Measurements from ENCODE around the gene CLNK.

CLNK gene

DNA sequence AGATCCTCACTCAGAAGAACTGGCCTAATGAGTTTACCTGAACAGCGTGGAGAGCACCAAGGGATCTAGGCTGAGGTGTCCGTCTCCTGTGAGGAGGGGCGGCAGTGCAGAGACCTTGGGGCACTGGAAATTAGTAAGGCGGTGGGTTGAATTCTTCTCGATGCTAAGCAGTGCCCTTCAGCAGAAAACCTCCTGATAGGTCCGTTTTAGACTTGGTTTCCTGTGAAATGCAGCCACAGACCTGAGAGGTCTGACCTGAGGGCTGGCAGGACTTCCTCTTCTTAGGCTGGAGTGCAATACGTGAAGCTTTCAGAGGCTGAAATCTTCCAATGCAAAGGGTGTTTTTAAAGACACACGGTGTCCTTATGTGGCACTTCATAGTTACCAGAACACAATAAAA is at the start of gene CLNK:
Gene CLNK, minus strand, starts transcription at position 138 of the 400 bp plus-strand sequence. CDS start 16,899 bp downstream, outside the sequence.
- peak; percentile 30 for DNase-seq

DNA sequence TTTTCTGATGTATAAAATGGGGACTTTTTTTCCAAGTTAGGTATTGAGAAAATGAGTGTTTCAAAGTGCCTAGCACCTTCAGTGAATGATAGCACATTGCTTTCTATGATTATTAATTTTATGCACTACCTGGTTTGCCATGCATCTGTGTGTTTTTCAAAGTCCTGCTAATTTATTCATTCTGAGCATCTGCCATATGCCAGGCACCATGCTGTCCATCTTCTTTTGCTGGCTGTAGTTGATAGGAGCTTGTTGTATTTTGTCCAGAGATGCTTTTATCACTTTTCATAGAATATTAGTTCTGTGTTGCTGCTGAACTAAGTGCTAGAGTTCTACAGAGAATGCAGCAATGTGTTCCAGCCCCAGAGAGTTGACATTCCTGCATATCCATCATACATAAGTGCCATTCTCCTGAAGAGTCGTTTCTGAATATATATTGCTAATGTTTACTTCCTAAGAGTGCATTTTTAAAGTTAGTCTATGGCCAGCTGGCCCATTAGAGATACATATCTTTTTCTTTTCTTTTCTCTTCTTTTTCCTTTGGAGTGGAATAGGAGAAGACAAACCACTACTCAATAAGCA is 49.0 kb upstream of the CLNK start:
- DNase-seq: no peak

DNA sequence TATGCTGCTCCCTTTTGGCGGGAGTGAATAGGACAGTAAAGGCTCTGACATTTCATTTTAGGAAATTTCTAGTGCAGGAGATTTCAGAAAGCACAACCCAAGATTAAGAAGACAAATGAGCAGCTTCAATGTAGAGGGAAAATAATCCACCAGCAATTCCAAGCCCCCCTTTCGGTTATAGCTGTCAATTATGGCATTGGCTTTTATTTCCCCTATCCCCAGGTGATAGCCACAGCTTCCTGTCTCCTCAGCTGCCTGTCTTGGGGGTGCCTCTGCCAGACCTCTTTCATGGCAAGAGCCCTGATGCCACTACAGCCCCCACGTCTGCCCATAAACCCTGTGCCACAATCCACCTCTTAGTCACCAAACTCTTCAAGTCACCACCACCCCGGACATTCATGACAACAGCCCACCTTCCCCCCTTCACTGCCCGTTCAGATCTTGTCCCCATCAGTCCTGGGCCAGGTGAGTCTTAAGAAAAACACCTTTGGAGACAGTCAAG is 48.4 kb upstream of the CLNK start:
- no peak for DNase-seq

DNA sequence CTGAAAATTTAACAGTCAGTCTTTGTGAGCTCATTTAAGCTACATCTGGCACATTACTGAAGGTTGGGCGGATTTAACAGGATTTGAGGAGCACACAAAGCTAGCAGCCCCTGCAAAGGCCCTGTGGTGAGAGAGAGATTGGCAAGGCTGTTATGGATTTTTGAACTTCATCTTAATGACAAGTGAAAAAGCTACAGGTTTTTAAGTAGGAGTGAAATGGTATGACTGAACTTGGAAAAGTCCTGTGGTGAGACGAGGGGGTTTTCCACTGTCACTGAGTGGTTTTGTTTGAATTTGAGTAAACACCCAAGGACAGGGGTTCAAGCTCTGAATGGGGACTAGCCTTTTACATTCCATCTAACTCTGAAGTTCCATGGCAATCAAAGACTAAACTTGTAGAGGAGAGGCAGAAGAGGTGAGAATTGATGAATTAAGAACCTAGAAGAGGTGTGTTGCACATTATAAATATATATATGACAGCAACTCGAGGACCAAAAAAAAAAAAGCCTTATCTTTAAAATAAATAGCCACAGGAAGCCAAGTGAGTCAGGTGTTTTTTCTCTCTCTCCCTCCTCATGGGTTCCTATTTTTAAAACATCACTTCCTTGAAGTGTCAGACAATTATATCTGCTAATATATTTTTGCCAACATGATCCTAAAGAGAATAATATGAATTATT is 47.8 kb upstream of the CLNK start:
- no peak for DNase-seq

GRCh38 chr4:10731690-10732089 is 47.1 kb upstream of the CLNK start:
- no peak for DNase-seq

GRCh38 chr4:10731162-10731561 is 46.6 kb upstream of the CLNK start:
- DNase-seq: no peak

GRCh38 chr4:10730590-10730989 is 46.0 kb upstream of the CLNK start:
- DNase-seq: no peak

GRCh38 chr4:10730019-10730418 is 45.5 kb upstream of the CLNK start:
- no peak for DNase-seq

DNA sequence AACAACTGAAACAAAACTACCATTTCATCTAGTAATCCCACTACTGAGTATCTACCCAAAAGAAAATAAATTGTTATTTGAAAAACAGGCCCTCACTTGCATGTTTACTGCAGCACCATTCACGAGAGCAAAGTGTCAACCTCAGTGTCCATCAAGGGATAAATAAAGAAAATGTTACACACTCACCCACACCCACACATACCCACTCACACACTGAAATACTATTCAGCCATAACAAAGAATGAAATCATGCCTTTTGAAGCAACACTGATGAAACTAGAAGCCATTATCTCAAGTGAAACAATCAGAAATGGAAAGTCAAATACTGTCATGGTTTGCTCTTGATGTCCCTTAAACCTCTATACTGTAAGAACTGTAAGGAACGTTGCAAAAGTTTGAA is 44.8 kb upstream of the CLNK start:
- no peak for DNase-seq

DNA sequence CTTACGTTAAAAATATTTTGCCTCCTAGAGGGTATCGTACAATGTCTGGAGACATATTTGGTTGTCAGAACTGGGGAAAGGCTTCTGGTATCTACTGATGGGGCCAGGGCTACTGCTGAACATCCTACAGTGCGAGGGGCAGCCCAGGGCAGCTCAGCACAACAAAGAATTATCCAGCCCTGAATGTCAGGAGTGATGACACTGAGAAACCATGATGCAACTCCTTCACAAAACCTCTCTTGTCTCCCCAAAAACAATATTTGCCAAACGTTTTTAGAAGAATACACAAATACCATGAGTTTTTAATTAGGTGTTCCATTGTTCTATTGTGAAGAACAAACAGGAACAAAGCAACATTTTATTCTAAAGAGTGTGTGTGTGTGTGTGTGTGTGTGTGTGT is 43.4 kb upstream of the CLNK start:
- DNase-seq: no peak

- DNase-seq: no peak
Observed at GRCh38 chr4:10727140-10727880, 42.7 kb upstream of the CLNK start.

GRCh38 chr4:10722957-10723356 is 38.4 kb upstream of the CLNK start:
- DNase-seq: no peak

DNA sequence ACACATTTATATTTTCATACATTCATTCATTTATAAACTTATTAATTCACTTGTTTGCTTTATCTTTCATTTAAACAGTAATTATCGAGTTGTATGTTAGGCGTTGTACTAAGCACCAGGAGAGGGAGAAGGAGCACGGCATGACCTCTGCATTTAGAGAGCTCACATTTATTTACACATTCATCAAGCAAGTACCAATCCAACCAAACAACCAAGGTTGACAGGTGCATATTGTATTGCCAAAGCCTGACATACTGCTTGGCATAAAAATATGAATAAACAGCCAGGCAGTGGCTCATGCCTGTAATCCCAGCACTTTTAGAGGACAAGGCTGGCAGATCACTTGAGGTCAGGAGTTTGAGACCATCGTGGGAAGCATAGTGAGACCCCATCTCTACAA is 37.0 kb upstream of the CLNK start:
- DNase-seq: no peak

- no peak for DNase-seq
Observed at GRCh38 chr4:10716163-10716562, 31.6 kb upstream of the CLNK start.

- no peak for DNase-seq
Observed at GRCh38 chr4:10715696-10716095, 31.1 kb upstream of the CLNK start.

GRCh38 chr4:10715135-10715534 is 30.6 kb upstream of the CLNK start:
- no peak for DNase-seq

DNA sequence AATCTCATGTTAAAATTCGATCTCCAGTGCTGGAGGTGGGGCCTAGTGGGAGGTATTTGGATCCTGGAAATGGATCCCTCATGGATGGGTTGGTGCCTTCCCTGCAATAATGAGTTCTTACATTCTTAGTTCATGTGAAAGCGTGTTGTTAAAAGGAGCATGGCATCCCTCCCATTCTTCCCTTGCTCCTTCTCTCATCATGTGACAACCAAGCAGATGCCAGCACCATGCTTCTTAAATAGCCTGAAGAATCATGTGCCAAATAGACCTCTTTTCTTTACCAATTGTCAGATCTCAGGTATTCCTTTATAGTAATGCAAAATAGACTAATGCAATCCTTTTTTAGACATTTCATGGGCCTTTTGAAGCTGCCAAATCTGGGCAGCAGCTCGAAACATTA is 29.0 kb upstream of the CLNK start:
- no peak for DNase-seq

DNA sequence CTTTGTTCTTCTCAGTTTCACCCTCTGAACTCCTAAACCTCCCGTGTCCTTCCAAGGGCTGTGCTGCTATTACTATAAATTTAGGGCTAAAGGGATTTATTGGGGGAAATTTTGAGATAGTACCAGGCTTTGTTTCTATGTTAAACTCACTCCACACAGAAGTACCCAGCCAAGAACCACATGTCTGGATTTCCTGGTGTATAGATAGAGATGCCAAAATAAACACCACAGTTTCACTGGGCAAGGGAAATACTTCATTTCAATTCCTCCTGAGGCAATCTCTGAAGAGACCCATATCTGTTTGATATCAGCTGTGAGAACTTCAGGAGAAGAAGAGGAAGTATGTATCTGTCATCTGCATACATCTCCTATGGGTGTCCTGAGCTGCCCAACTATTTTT is 21.7 kb upstream of the CLNK start:
- peak; percentile 55 for DNase-seq

DNA sequence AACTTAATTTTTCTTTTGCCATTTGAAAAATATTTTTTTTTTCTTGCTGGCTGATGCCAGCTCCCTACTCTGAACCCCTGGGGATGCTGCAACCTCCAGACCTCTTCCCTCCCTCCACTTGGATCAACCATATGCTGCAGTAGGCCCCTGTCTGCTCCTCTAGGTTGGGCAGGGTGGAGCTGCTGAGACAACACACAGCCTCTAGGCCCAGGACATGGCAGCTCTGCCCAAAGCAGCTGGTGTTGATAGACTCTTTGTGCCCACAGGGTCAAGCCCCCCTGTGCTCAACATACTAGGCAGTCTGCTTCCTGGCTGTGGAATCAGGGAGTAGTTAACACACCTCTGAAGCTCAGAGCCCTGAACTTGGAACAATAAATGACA is 19.9 kb upstream of the CLNK start:
- DNase-seq: peak; percentile 61

DNA sequence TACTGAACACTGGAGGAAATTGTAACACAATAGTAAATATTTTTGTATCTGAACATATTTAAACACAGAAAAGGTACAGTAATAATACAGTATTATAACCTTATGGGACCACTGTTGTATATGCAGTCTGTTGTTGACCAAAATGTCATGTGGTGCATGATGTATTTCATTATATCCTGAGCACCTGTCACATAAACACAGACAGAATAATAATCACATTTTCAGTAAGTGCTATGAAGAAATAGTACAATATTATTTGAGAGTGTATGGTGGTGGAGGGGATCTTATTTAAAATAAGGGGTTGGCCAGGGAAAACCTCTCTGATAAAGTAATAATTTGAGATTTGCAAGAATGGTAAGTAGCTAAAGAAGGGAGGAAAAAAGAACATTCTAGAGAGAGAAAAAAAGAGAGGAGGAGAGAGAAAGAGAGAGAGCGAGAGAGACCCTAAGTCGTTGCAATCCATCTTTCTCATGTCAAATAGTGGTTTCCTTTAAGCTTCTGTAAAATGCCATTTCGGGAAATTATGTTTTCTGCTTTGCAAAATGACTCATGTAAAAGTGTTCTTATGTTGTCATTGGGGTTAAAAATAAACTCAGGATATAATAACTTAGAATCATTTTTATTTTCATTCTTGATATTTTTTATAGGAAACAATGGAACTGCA is 19.3 kb upstream of the CLNK start:
- peak; percentile 87 for DNase-seq

DNA sequence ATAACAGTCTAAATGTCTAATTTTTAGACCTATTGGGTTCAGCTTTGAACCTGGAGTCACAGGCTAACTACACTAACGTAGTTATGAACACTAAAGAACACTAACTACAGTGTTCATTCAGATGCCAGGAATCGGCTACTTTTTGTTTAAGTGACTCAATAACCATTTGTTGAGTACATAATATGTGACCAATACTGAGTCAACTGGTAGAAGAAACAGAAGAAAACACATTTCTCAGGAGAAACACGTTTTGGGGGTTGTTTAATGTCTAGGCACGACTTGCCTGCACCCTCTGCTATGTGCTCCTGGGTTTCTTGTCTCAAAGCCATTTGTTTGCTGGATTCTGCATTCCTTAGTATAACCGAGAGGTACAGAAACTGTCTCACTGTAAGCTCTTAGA is 18.6 kb upstream of the CLNK start:
- DNase-seq: no peak

GRCh38 chr4:10701702-10702460 is 17.3 kb upstream of the CLNK start:
- DNase-seq: peak; percentile 55

DNA sequence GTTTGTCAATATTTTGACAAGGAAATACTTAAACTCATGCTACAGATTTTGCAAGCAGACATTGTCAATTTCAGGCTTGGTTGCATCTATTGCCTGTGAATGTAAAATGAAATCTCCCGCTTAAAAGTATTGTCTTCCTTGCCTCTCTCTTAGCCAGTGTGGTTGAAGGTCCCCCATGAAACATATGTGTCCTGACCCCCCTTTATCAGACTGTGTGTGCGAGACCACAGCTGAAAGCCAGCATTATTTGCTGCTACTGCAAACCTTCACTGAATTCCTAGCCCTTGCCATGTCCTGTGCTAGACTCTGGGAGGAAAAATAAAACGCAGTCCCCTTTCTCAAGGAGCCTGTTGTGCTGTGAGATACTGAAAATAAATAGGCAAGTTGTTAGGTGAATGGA is 16.6 kb upstream of the CLNK start:
- no peak for DNase-seq

Data from MV-4-11 (cell line).